ENCODE data around the gene FBXO44.

Gene FBXO44

DNA sequence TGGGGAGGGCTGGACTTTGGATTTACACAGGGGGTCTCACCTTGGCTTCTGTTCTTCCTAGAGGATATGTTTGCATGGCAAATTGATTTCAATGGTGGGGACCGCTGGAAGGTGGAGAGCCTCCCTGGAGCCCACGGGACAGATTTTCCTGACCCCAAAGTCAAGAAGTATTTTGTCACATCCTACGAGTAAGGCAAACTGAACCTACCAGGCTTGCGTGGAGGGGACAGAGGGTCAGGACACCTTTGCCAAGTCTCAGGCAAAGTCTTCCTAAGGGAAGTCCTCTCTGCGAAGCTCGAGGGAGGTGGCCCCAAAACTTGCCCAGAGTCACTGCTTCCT, 16.5 kb downstream of the FBXO44 start:
- H3K27ac ChIP-seq (replicated peaks), result no peak overlapping the region
- no peak for DNase-seq (ENCODE audit: low read depth in 1 of 2, low spot score in 1 of 2)
- no peaks in the 10 kb centered on the region for H3K27me3 ChIP-seq (ENCODE audit: insufficient read depth, poor library complexity, severe bottlenecking)
- H3K4me3 ChIP-seq (replicated peaks; ENCODE audit: insufficient read depth, low read length), result no peak overlapping the region
- TF ChIP-seq SPI1 (IDR thresholded peaks at IDR 0.05; ENCODE audit: borderline replicate concordance, low read depth) (no peak), GABPA (IDR thresholded peaks at IDR 0.05; ENCODE audit: low read depth) (no peak), POLR2AphosphoS5 (IDR thresholded peaks at IDR 0.05; ENCODE audit: low read depth) (no peak)
- TF ChIP-seq, protein P1, sequence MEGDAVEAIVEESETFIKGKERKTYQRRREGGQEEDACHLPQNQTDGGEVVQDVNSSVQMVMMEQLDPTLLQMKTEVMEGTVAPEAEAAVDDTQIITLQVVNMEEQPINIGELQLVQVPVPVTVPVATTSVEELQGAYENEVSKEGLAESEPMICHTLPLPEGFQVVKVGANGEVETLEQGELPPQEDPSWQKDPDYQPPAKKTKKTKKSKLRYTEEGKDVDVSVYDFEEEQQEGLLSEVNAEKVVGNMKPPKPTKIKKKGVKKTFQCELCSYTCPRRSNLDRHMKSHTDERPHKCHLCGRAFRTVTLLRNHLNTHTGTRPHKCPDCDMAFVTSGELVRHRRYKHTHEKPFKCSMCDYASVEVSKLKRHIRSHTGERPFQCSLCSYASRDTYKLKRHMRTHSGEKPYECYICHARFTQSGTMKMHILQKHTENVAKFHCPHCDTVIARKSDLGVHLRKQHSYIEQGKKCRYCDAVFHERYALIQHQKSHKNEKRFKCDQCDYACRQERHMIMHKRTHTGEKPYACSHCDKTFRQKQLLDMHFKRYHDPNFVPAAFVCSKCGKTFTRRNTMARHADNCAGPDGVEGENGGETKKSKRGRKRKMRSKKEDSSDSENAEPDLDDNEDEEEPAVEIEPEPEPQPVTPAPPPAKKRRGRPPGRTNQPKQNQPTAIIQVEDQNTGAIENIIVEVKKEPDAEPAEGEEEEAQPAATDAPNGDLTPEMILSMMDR (IDR thresholded peaks at IDR 0.05; ENCODE audit: insufficient read depth, low read length), result no peak
- TF ChIP-seq, protein P2, sequence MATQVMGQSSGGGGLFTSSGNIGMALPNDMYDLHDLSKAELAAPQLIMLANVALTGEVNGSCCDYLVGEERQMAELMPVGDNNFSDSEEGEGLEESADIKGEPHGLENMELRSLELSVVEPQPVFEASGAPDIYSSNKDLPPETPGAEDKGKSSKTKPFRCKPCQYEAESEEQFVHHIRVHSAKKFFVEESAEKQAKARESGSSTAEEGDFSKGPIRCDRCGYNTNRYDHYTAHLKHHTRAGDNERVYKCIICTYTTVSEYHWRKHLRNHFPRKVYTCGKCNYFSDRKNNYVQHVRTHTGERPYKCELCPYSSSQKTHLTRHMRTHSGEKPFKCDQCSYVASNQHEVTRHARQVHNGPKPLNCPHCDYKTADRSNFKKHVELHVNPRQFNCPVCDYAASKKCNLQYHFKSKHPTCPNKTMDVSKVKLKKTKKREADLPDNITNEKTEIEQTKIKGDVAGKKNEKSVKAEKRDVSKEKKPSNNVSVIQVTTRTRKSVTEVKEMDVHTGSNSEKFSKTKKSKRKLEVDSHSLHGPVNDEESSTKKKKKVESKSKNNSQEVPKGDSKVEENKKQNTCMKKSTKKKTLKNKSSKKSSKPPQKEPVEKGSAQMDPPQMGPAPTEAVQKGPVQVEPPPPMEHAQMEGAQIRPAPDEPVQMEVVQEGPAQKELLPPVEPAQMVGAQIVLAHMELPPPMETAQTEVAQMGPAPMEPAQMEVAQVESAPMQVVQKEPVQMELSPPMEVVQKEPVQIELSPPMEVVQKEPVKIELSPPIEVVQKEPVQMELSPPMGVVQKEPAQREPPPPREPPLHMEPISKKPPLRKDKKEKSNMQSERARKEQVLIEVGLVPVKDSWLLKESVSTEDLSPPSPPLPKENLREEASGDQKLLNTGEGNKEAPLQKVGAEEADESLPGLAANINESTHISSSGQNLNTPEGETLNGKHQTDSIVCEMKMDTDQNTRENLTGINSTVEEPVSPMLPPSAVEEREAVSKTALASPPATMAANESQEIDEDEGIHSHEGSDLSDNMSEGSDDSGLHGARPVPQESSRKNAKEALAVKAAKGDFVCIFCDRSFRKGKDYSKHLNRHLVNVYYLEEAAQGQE (IDR thresholded peaks at IDR 0.05; ENCODE audit: insufficient replicate concordance, low read depth), result no peak

DNA sequence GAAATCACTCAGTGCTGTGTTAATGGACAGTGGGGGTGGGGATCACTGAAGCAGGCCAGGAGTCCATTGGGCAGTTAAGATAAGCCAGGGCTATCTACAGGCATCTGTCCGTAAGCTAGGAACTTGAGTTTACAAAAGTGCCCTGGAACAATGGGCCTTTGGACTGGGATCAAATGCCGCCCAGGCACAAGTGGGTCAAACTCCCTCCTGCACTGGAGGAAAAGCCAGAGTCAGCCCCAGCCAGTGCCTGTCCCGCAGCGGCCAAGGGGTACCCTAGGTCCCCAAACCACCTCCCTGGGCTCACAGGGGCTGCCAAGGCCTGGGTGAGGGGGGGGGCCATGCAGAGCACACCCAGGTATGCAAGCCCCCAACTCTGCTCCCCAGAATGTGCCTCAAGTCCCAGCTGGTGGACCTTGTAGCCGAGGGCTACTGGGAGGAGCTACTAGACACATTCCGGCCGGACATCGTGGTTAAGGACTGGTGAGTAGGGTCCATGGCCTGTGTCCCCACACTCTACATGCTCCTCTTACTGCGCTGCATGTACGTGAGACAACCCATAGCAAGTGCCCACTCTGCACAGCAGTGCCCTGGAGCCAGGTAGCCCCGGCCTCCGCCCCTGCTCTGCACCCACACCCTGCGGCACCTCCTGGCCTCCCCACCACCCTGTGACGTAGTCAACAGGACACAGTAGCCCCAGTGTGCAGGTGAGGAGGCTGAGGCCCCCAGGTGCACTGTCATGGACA, 17.0 kb downstream of the FBXO44 start:
- TF ChIP-seq SPI1 (IDR thresholded peaks at IDR 0.05; ENCODE audit: borderline replicate concordance, low read depth) (no peak), GABPA (IDR thresholded peaks at IDR 0.05; ENCODE audit: low read depth) (no peak), POLR2AphosphoS5 (IDR thresholded peaks at IDR 0.05; ENCODE audit: low read depth) (no peak)
- TF ChIP-seq, protein P1 (IDR thresholded peaks at IDR 0.05; ENCODE audit: insufficient read depth, low read length), result no peak
- TF ChIP-seq, protein P2 (IDR thresholded peaks at IDR 0.05; ENCODE audit: insufficient replicate concordance, low read depth), result no peak
- no peak overlapping the region for H3K4me3 ChIP-seq (replicated peaks; ENCODE audit: insufficient read depth, low read length)
- H3K27ac ChIP-seq (replicated peaks), result no peak overlapping the region
- DNase-seq (ENCODE audit: low read depth in 1 of 2, low spot score in 1 of 2), result no peak
- H3K27me3 ChIP-seq (ENCODE audit: insufficient read depth, poor library complexity, severe bottlenecking), result no peaks in the 10 kb centered on the region

DNA sequence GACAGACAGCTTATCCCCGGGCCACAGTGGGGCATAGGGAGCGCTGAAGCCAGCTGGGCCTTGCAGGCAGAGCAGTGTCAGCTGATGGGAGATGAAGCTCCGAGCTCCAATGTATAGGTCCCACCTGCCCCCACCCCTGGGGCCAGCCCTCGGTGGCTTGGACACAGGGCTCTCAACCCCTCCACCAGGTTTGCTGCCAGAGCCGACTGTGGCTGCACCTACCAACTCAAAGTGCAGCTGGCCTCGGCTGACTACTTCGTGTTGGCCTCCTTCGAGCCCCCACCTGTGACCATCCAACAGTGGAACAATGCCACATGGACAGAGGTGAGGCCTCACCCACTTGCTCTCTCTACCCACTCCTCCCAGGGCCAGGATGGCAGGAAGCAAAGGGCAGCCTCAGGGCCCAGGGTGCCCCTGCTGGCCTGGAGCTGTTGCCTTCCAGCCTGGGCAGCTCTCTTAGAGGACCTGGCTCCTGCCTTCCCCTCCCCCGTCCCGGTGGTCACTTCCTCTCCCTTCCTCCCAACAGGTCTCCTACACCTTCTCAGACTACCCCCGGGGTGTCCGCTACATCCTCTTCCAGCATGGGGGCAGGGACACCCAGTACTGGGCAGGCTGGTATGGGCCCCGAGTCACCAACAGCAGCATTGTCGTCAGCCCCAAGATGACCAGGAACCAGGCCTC, 18.6 kb downstream of the FBXO44 start:
- H3K4me3 ChIP-seq (replicated peaks; ENCODE audit: insufficient read depth, low read length), result no peak overlapping the region
- no peak for TF ChIP-seq GABPA (IDR thresholded peaks at IDR 0.05; ENCODE audit: low read depth)
- TF ChIP-seq, protein P1 (IDR thresholded peaks at IDR 0.05; ENCODE audit: insufficient read depth, low read length), result no peak
- no peak for TF ChIP-seq POLR2AphosphoS5 (IDR thresholded peaks at IDR 0.05; ENCODE audit: low read depth)
- TF ChIP-seq SPI1 (IDR thresholded peaks at IDR 0.05; ENCODE audit: borderline replicate concordance, low read depth), result no peak
- TF ChIP-seq, protein P2 (IDR thresholded peaks at IDR 0.05; ENCODE audit: insufficient replicate concordance, low read depth), result no peak
- H3K27ac ChIP-seq (replicated peaks), result no peak overlapping the region
- no peaks in the 10 kb centered on the region for H3K27me3 ChIP-seq (ENCODE audit: insufficient read depth, poor library complexity, severe bottlenecking)
- DNase-seq (ENCODE audit: low read depth in 1 of 2, low spot score in 1 of 2), result no peak

Data from HL-60 (cell line).